Left colon (tissue), 2 donors: ENCODE results near the gene LNP1. TPM values are rescaled to one million over a fixed set of nuclear protein-coding genes. Genes with fewer than 3 reads are reported as not detected.
"Not testable (repeated sequence)": the region's sequence is repeated elsewhere in the genome, so short reads cannot be mapped to it uniquely, and the experiment has no call there.

Experiments
- ATAC-seq: fragments of 200-7000 bp; cut with Tn5 transposase; one replicate; pipeline ENCODE4 v1.9.1; 2020; ENCODE audit warnings: mild to moderate bottlenecking, moderate library complexity
- DNase-seq, 2 donors: peaks; one replicate each; pipeline ENCODE4 v3.0.0-alpha.2; 2020
- intact Hi-C, 2 donors: fragments of 100-400 bp; cut with DNase I in 1 of 2; cut with micrococcal nuclease in 1 of 2; formaldehyde crosslinking; loops; one replicate each; pipeline versions ENCODE4 v1.11.2 to v1.14.0; 2022; cut with DNase I, micrococcal nuclease
- total RNA-seq, 2 donors: library from RNA; stranded (reverse); fragmentation: NEBNext Ultra II Directional; extraction: Animal tissue kit (Norgen Biotek cat#: 25700); gene quantifications; one replicate each; pipeline ENCODE4 v1.2.1, GENCODE V29; 2021
- donor health status: DM: no; HTN: no; CAD: no.
- donor health status: DM: yes; HTN: yes; CAD: no.

Gene LNP1
- total RNA-seq, 2 donors from 2014 or later: 1.0 to 1.1 TPM

- DNase-seq: no peak
- intact Hi-C loops: loop anchor here in 1 of 2 donors (2.0 kb wide), 1 partner anchor 127 kb away; no protein-coding TSS in a partner anchor
- no peak for ATAC-seq
Observed at GRCh38 chr3:100463646-100464155, 62.4 kb downstream of the LNP1 start.

- DNase-seq (no peak), ATAC-seq (no peak)
- intact Hi-C loops: no loop called here
Observed at GRCh38 chr3:100465892-100466777, 64.8 kb downstream of the LNP1 start.

DNA sequence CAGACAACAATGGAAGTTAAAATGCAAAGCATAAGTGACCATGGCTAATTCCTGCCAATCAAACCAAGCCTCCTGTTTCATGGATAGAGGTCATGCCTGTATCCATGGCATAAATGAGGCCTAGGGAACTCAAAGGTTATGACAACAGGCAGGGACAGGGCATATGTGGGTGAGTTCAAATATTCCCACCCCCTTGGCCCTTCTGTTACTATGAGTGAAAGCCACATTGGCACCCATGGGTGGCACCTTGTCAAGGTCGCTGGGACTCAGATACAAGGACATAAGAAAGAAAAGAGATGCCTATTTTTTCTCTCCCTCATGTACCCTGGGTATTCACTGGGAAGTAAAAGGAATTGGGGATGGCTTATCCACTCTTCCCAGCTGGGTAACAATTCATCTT lies 65.8 kb downstream of the LNP1 start:
- ATAC-seq (no peak), DNase-seq (no peak)
- intact Hi-C loops: no loop called here

DNA sequence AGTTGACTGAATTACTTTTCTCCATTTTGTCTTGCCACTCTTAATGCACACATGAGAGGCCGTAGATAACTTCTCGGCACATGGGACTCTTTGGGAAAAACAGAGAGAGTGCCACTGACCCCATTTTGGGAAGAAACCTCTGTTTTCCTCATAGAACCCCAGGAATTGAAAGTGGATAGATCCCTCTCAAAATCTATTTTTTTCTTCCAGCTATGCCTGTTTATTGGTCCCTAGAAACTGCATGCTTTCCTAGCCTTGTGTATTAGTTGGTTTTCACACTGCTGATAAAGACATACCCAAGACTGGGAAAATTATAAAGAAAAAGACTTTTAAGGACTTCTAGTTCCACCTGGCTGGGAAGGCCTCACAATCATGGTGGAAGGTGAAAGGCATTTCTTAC lies 67.3 kb downstream of the LNP1 start:
- intact Hi-C loops: no loop called here
- no peak for DNase-seq
- ATAC-seq: no peak

- ATAC-seq (no peak), DNase-seq (no peak)
- intact Hi-C loops: no loop called here
Observed at GRCh38 chr3:100470951-100471350, 69.6 kb downstream of the LNP1 start.

DNA sequence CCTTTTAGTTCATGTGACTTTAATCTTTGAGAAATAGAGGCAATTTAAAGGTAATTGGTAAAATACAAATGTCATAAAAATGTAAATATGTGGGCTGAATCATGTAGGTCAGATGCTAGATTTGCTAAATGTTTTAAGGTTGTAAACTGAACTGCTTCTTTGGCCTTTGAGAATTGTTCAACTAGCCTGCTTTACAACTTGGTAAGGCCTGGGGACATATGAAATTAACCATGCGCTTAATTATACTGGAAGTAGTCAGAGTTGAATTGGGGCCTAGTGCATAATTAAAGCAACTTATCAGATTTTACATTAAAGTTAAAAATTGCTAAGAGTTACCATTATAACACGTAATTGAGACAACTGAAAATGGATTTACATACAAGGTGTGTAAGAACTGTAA lies 70.1 kb downstream of the LNP1 start:
- DNase-seq (no peak), ATAC-seq (no peak)
- intact Hi-C loops: no loop called here

- DNase-seq: not testable (repeated sequence)
Observed at GRCh38 chr3:100477851-100478360, 76.6 kb downstream of the LNP1 start.

GRCh38 chr3:100478521-100478920 lies 77.2 kb downstream of the LNP1 start:
- DNase-seq, ATAC-seq: not testable (repeated sequence)

More at GRCh38 chr3:100477851-100478360, 76.6 kb downstream of the LNP1 start:
- intact Hi-C loops, ATAC-seq: not testable (repeated sequence)

GRCh38 chr3:100480081-100480480 lies 78.7 kb downstream of the LNP1 start:
- ATAC-seq (no peak), DNase-seq (no peak)
- intact Hi-C loops: no loop called here

More at GRCh38 chr3:100478521-100478920, 77.2 kb downstream of the LNP1 start:
- intact Hi-C loops: not testable (repeated sequence)

DNA sequence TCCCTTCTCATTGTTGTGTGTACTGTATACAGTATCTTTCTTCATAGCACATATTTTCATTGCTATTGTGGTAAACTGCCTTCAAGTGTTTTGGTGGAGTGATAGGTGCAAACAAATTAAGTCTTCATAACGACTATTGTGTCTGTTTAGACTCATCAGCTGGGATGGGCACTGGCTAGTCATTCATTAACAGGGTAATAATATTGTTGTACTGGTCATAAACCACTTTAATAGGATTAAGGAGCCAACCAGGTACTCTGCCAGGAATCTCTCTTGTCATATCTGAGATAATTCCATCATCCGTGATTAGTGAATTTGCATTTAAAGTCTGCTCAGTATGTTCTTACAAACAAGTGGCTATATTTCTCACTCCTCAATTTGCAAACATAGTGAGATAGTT lies 80.8 kb downstream of the LNP1 start:
- ATAC-seq: no peak
- no peak for DNase-seq
- intact Hi-C loops: no loop called here

- intact Hi-C loops: no loop called here
- no peak for ATAC-seq
- DNase-seq: no peak
Observed at GRCh38 chr3:100483529-100483928, 82.2 kb downstream of the LNP1 start.

GRCh38 chr3:100486808-100487207 lies 85.5 kb downstream of the LNP1 start:
- no peak for DNase-seq
- intact Hi-C loops: no loop called here
- ATAC-seq: no peak

DNA sequence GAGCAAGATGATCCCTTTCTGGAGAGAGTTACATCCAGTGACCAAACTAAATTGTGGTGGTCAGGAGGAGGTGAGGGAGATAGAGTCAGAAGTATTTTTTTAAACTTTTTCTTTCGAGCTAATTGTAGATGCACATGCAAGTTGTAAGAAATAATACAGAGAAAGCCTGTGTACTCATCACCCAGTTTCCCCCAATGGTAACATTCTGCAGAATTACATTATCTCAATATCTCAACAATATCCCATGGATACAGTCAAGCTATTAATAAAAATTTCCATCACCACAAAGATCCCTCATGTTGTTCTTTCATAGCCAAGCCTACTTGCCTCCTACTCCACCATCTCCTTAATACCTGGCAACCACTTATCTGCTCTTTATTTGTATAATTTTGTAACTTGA lies 87.8 kb downstream of the LNP1 start:
- intact Hi-C loops: no loop called here
- DNase-seq: no peak
- ATAC-seq: no peak

DNA sequence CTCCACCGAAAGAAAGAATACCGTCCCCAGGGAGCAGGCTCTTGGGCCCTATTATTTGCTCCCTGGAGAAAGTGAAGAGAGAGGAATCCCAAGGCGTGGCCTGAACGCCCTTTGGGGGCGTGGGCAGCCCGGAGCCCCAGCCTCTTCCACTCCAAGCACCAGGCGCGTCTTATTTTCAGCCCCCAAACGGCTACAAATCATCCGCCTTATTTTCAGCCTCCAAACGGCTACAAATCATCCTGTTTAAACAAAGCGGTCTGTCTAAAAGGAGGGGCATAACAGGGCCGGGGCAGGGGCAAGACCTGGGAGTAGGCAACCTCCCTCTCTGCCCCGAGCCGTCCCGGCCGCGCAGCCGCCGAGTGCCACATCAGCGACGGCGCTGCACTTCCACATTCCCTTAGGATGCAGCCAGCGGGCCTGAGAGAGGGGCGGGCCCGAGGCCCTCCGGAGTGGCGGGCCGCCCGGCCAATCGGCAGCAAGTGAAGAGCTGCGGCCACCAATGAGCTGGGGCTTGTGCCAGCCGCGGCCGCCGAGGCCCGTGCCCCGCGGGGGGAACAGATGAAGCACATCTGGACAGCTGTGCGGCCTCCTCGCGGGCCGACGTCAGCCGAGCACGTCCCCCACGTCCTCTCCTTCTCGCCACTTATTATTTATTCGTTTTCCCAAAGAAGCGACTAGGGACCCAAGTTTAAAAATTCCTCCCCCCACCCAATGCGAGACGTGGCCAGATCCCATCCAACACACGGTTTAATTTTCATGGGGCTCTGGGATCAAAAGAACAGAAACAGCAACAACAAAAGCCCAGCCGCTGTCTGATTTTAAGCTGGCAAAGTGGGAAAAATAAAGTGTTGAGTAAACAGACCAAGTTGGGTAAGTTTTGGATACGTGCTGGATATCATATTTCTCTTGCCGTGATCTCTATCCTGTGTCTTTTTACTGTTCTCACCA lies 91.0 kb downstream of the LNP1 start, which contains the start of gene TMEM45A:
Gene TMEM45A (plus strand): TSS at position 561 of the 948 bp plus-strand sequence. CDS start 62,593 bp downstream, outside the sequence.
- DNase-seq: peak; percentile 91 to 94
- intact Hi-C loops: no loop called here
- ATAC-seq: peak; percentile 100

DNA sequence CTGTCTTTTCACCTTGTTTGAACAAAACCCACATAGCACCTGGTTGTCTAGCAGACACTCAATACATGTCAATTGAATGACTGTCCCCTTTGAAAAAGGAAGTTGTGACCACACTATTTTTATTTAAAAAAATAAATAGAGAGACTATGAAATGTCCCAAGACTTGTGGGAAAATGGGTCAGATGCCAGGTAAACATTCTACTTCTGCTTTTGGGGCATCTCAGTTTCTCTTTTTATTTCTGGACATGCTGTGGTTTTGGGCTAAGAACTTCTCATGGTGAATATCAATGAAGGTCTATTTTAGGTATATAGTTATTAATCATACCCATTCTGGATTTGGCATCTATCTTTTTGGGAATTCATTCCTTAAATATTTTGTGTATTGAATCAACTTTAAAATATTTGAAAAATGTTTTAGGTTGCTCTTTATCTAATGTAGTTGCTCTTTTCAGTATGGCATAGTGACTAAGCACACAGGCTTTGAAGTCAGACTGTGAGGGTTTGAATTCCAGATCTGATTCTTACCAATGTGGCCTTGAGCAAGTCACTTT lies 95.4 kb downstream of the LNP1 start:
- intact Hi-C loops: no loop called here
- DNase-seq (no peak), ATAC-seq (no peak)

DNA sequence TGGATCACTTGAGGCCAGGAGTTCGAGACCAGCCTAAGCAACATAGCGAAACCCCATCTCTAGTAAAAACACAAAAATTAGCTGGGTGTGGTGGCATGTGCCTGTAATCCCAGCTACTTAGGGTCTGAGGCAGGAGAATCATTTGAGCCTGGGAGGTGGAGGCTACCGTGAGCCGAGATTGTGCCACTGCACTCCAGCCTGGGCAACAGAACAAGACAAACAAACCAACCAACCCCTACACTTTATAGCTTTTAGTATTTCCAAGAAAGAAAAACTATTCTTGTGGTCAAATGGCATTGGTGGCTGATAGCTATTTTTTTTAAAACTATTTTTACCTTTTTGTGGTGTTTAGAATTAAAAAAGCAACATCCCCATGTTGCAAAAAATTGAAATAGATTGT lies 98.3 kb downstream of the LNP1 start:
- DNase-seq (no peak), ATAC-seq (no peak)
- intact Hi-C loops: no loop called here

DNA sequence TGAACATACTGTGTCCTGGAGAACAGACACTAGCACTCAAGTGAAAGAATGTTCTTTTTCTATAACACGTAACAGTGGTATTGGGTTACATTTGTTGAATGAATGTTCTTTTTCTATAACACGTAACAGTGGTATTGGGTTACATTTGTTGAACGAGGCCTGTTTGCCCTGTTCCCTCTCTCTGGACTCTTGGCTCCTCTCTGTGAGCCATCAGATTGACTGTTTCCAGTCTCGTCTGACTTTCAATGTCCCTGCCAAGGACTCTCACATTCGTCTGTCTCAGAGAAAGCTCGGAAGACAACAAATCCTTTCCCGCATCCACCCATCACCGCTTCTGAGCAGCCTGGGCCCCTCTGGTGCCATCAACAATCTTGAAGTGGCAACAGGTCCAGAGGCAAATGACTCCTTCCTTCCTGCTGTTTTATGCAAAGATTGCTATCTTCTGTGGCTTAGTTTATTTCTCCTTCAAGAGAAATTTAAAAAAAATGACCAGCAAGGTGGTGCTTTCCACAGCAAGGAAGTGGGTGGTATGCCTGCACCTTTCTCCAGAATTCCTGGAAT lies 99.1 kb downstream of the LNP1 start:
- DNase-seq (no peak), ATAC-seq (no peak)
- intact Hi-C loops: no loop called here

- no peak for ATAC-seq
- no peak for DNase-seq
- intact Hi-C loops: no loop called here
Observed at GRCh38 chr3:100503448-100503847, 102.1 kb downstream of the LNP1 start.
